B cell (primary cell): ENCODE measurements around the gene RETREG1. TPM values are rescaled to one million over a fixed set of nuclear protein-coding genes. Genes with fewer than 3 reads are reported as not detected.

Source experiments
- ATAC-seq: fragments of 200-7000 bp; cut with Tn5 transposase; one replicate; pipeline ENCODE4 v1.10.0; 2021; ENCODE audit warnings: low read depth, mild to moderate bottlenecking, moderate number of reproducible peaks, moderate library complexity
- CTCF ChIA-PET: fragments of 350-600 bp; sonication (Branson Sonifier 250); formaldehyde crosslinking; loops from one replicate; lab custom pipeline; 2021; ENCODE audit warnings: antibody characterized with exemption, inconsistent platforms; lab: Charles Lee
- POLR2A ChIA-PET: fragments of 350-600 bp; sonication (Branson Sonifier 250); formaldehyde crosslinking; loops from one replicate; lab custom pipeline; 2021; ENCODE audit warnings: antibody characterized with exemption; lab: Charles Lee
- DNase-seq: peaks from one replicate; pipeline ENCODE4 v3.0.0; 2013
- H2AFZ ChIP-seq: 2 replicates; pipeline ENCODE4 v1.6.1; 2012; ENCODE audit warnings: mild to moderate bottlenecking, low read depth, low read length; ENCODE audit not compliant: insufficient read depth, poor library complexity, severe bottlenecking
- H3K27ac ChIP-seq, 2 donors: 1 replicate in 1 of 2; 2 replicates in 1 of 2; pipeline ENCODE4 v1.5.1; 2012 to 2013; ENCODE audit warnings: low read length in 2 of 2, mild to moderate bottlenecking in 2 of 2, moderate library complexity in 1 of 2
- H3K27me3 ChIP-seq, 4 experiments: fragments of 200-600 bp in 1 of 4; sonication (generic) in 1 of 4; replicated peaks in 1 of 4; 1 replicate in 2 of 4; 2 replicates in 2 of 4; pipeline versions ENCODE4 v1.6.1 to v1.7.0; 2013 to 2016; ENCODE audit warnings: low read length in 3 of 4, mild to moderate bottlenecking in 2 of 4, mixed read lengths in 1 of 4, moderate library complexity in 1 of 4; ENCODE audit not compliant: insufficient read depth in 4 of 4, control insufficient read depth in 3 of 4; ENCODE audit errors: control extremely low read depth in 1 of 4
- H3K36me3 ChIP-seq, 2 experiments: replicated peaks in 1 of 2; 1 replicate in 1 of 2; 2 replicates in 1 of 2; pipeline versions ENCODE4 v1.6.1 to v1.7.1; 2013; ENCODE audit warnings: low read length in 1 of 2; ENCODE audit not compliant: insufficient read depth in 2 of 2, control insufficient read depth in 1 of 2; ENCODE audit errors: control extremely low read depth in 1 of 2, extremely low read depth in 1 of 2
- H3K4me1 ChIP-seq, 2 donors: fragments of 200-600 bp in 1 of 2; sonication (generic) in 1 of 2; 1 replicate in 1 of 2; 2 replicates in 1 of 2; pipeline versions ENCODE4 v1.5.1 to v1.6.1; 2013 to 2017; ENCODE audit warnings: low read length in 2 of 2; ENCODE audit not compliant: control insufficient read depth in 2 of 2, insufficient read depth in 2 of 2
- H3K4me2 ChIP-seq: replicated peaks from 2 replicates; pipeline ENCODE3; 2012; ENCODE audit warnings: mild to moderate bottlenecking, low read depth, low read length; ENCODE audit not compliant: poor library complexity, severe bottlenecking
- H3K4me3 ChIP-seq, 5 experiments: fragments of 200-600 bp in 1 of 5; sonication (generic) in 1 of 5; 1 replicate in 3 of 5; 2 replicates in 2 of 5; pipeline versions ENCODE4 v1.5.1 to v1.7.0; 2011 to 2016; ENCODE audit warnings: low read length in 4 of 5, mild to moderate bottlenecking in 4 of 5, low read depth in 2 of 5, control low read depth in 1 of 5, moderate library complexity in 1 of 5; ENCODE audit not compliant: insufficient read depth in 1 of 5; ENCODE audit errors: control extremely low read depth in 1 of 5, extremely low read depth in 1 of 5
- H3K79me2 ChIP-seq: fragments of 200-600 bp; sonication (generic); one replicate; pipeline ENCODE4 v1.6.0; 2016; ENCODE audit warnings: low read length; ENCODE audit not compliant: control insufficient read depth, insufficient read depth
- H3K9ac ChIP-seq: fragments of 200-600 bp; sonication (generic); 2 replicates; pipeline ENCODE4 v1.6.1; 2017; ENCODE audit warnings: mild to moderate bottlenecking, low read length, moderate library complexity
- H3K9me3 ChIP-seq, 3 donors: one replicate each; pipeline versions ENCODE4 v1.6.1 to v1.7.1; 2013; ENCODE audit warnings: low read length in 2 of 3; ENCODE audit not compliant: control insufficient read depth in 2 of 3, insufficient read depth in 1 of 3; ENCODE audit errors: control extremely low read depth in 1 of 3
- H4K20me1 ChIP-seq: 2 replicates; pipeline ENCODE4 v1.6.0; 2012; ENCODE audit warnings: mild to moderate bottlenecking, low read length; ENCODE audit not compliant: insufficient read depth, control insufficient read depth, poor library complexity, severe bottlenecking
- H3K27ac Mint-ChIP-seq: one replicate; pipeline ENCODE4 v1.8.0; 2021; ENCODE audit warnings: mixed read lengths
- H3K27me3 Mint-ChIP-seq: one replicate; pipeline ENCODE4 v1.8.0; 2021; ENCODE audit warnings: mixed read lengths
- H3K4me1 Mint-ChIP-seq: one replicate; pipeline ENCODE4 v1.8.0; 2021; ENCODE audit warnings: mixed read lengths
- H3K4me3 Mint-ChIP-seq: one replicate; pipeline ENCODE4 v1.8.0; 2021; ENCODE audit warnings: mixed read lengths
- H3K9me3 Mint-ChIP-seq: one replicate; pipeline ENCODE4 v1.8.0; 2022; ENCODE audit warnings: mixed read lengths; ENCODE audit not compliant: insufficient read depth
- EZH2 ChIP-seq: IDR thresholded peaks from 2 replicates; pipeline ENCODE4 v1.6.1; 2012; ENCODE audit warnings: borderline replicate concordance, low read depth, mild to moderate bottlenecking, moderate library complexity, low read length; ENCODE audit not compliant: insufficient read depth, poor library complexity, severe bottlenecking
- WGBS: methylation state at CpG from one replicate; pipeline ENCODE4 v1.1.5; 2013; ENCODE audit warnings: missing lambda C conversion rate; ENCODE audit not compliant: insufficient coverage; 5-methylcytosine and 5-hydroxymethylcytosine counted together
- intact Hi-C: fragments of 100-400 bp; cut with micrococcal nuclease; formaldehyde crosslinking; loops from one replicate; pipeline ENCODE4 v1.10.0; 2022
- polyA plus RNA-seq: library from polyadenylated mRNA; depleted of rRNA; stranded (reverse); fragments of >200 nt; gene quantifications from 2 replicates; pipeline ENCODE4 v1.2.3, GENCODE V29; 2012
- total RNA-seq, 2 donors: library from RNA; stranded (reverse); fragments of 120-200 nt in 1 of 2; gene quantifications; 1 replicate in 1 of 2; 2 replicates in 1 of 2; pipeline versions ENCODE4 v1.2.3 to v1.2.4, GENCODE V29; 2013 to 2022
- TF ChIP-seq, protein P1 (sequence below): fragments of 200-600 bp; IDR thresholded peaks from one replicate; pipeline ENCODE4 v1.8.0; 2022; ENCODE audit warnings: antibody characterized with exemption, mild to moderate bottlenecking

RETREG1 gene
- total and polyA plus RNA-seq, 2 donors (not counting 1 experiment from before 2014, with no cell fraction given): 5.1 to 12.9 TPM

- Histone ChIP-seq H3K4me3 (no peak overlapping the region), H2AFZ (no peak overlapping the region), H3K27me3 (no peaks in the 10 kb centered on the region), H3K9me3 (no peaks in the 10 kb centered on the region), H3K36me3 (no peaks in the 10 kb centered on the region), H3K27ac (no peak overlapping the region), H4K20me1 (no peaks in the 10 kb centered on the region), H3K4me1 (no peaks in the 10 kb centered on the region), H3K79me2 (no peaks in the 10 kb centered on the region), H3K9ac (no peak overlapping the region), H3K4me2 (no peak overlapping the region)
- CTCF ChIA-PET: interaction anchor here (1.3 to 1.8 kb wide), 3 partner anchors 8 to 184 kb away, joined by 3 to 9 read pairs (median 4); no protein-coding TSS in a partner anchor
- POLR2A ChIA-PET: no interaction called here
- H3K27ac Mint-ChIP-seq: no peak overlapping the region
- no peaks in the 10 kb centered on the region for H3K9me3 Mint-ChIP-seq
- intact Hi-C loops: no loop called here
- no peaks in the 10 kb centered on the region for H3K4me1 Mint-ChIP-seq
- no peak overlapping the region for H3K4me3 Mint-ChIP-seq
- peaks cover 8% of the 10 kb centered on the region for H3K27me3 Mint-ChIP-seq
- ATAC-seq (no peak), DNase-seq (no peak)
- TF ChIP-seq EZH2: no peak
- TF ChIP-seq, protein P1, sequence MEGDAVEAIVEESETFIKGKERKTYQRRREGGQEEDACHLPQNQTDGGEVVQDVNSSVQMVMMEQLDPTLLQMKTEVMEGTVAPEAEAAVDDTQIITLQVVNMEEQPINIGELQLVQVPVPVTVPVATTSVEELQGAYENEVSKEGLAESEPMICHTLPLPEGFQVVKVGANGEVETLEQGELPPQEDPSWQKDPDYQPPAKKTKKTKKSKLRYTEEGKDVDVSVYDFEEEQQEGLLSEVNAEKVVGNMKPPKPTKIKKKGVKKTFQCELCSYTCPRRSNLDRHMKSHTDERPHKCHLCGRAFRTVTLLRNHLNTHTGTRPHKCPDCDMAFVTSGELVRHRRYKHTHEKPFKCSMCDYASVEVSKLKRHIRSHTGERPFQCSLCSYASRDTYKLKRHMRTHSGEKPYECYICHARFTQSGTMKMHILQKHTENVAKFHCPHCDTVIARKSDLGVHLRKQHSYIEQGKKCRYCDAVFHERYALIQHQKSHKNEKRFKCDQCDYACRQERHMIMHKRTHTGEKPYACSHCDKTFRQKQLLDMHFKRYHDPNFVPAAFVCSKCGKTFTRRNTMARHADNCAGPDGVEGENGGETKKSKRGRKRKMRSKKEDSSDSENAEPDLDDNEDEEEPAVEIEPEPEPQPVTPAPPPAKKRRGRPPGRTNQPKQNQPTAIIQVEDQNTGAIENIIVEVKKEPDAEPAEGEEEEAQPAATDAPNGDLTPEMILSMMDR: no peak
- WGBS: no CpG with 5 or more reads among the region's 2 CpGs
These were observed 133.9 kb downstream of the RETREG1 start for GRCh38 chr5:16482891-16483290.

DNA sequence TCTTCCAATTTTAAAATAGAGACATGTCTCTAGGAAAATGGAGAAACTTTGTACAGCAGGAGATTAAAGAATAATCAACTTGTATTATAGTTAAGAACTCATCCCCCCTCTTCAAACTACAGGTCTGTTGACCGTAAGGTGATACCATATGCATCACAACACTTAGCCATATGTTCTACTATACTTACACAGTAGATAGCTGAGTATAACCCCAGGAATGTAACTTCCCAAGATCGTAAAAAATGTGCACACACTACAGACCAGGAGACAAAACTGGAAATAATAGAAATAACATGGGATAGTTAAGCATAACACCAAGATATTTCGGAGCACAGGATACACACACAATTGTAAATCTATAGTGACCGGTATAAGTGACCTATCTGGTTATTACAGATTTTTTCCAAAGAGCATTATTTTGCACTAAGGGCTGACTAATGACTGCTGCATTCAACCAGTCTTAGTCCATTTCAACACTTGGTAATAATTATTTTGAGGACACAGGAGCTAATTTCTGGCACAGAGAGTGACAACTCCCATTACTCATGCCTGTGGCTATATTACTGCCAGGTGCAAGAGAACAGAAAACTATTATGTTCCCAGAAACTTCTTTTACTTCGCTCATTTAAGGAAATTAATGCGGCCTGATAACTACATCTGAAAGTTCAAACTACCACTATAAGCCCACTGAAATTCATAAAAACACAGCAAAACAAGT, 135.8 kb downstream of the RETREG1 start:
- H3K79me2 ChIP-seq: no peaks in the 10 kb centered on the region
- H3K4me3 Mint-ChIP-seq: no peak overlapping the region
- no peak overlapping the region for H3K4me3 ChIP-seq
- no peak for DNase-seq
- POLR2A ChIA-PET: no interaction called here
- no peak for ATAC-seq
- no peaks in the 10 kb centered on the region for H3K9me3 ChIP-seq
- H3K27me3 ChIP-seq: no peaks in the 10 kb centered on the region
- no peak for TF ChIP-seq EZH2
- TF ChIP-seq, protein P1: no peak
- H3K4me1 Mint-ChIP-seq: no peaks in the 10 kb centered on the region
- peaks cover 8% of the 10 kb centered on the region for H3K27me3 Mint-ChIP-seq
- H3K9me3 Mint-ChIP-seq: no peaks in the 10 kb centered on the region
- H4K20me1 ChIP-seq: no peaks in the 10 kb centered on the region
- CTCF ChIA-PET: no interaction called here
- intact Hi-C loops: no loop called here
- 90% methylated on average over 2 of the region's 6 CpGs for WGBS
- H3K36me3 ChIP-seq: no peaks in the 10 kb centered on the region
- H2AFZ ChIP-seq: no peak overlapping the region
- H3K9ac ChIP-seq: no peak overlapping the region
- no peak overlapping the region for H3K27ac ChIP-seq
- no peak overlapping the region for H3K27ac Mint-ChIP-seq
- H3K4me1 ChIP-seq: no peaks in the 10 kb centered on the region
- H3K4me2 ChIP-seq: no peak overlapping the region
